ENCODE data around the gene PRSS27.

Gene PRSS27

GRCh38 chr16:2720064-2720457 lies at the start of gene PRSS27:
TSS of gene PRSS27 (minus strand) at chr16:2720224. CDS start at chr16:2720160, 64 bp downstream.
- TF ChIP-seq, protein P1, sequence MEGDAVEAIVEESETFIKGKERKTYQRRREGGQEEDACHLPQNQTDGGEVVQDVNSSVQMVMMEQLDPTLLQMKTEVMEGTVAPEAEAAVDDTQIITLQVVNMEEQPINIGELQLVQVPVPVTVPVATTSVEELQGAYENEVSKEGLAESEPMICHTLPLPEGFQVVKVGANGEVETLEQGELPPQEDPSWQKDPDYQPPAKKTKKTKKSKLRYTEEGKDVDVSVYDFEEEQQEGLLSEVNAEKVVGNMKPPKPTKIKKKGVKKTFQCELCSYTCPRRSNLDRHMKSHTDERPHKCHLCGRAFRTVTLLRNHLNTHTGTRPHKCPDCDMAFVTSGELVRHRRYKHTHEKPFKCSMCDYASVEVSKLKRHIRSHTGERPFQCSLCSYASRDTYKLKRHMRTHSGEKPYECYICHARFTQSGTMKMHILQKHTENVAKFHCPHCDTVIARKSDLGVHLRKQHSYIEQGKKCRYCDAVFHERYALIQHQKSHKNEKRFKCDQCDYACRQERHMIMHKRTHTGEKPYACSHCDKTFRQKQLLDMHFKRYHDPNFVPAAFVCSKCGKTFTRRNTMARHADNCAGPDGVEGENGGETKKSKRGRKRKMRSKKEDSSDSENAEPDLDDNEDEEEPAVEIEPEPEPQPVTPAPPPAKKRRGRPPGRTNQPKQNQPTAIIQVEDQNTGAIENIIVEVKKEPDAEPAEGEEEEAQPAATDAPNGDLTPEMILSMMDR (IDR thresholded peaks at IDR 0.05; ENCODE audit: insufficient read depth, low read depth, low read length, missing control alignments) = no peak
- H3K4me3 ChIP-seq (ENCODE audit: low read length) = peak within 1 kb of the TSS; percentile 45
- DNase-seq (ENCODE audit: low read depth) = peak; percentile 62

- TF ChIP-seq, protein P1 (IDR thresholded peaks at IDR 0.05; ENCODE audit: insufficient read depth, low read depth, low read length, missing control alignments) = no peak
- peak; percentile 82 for DNase-seq (ENCODE audit: low read depth)
These were observed 49.6 kb upstream of the PRSS27 start for GRCh38 chr16:2769675-2770056.

GRCh38 chr16:2769100-2769529 lies 49.1 kb upstream of the PRSS27 start:
- DNase-seq (ENCODE audit: low read depth) = peak; percentile 24
- TF ChIP-seq, protein P1 (IDR thresholded peaks at IDR 0.05; ENCODE audit: insufficient read depth, low read depth, low read length, missing control alignments) = no peak
- no peak overlapping the region for H3K4me3 ChIP-seq (ENCODE audit: low read length)

More at GRCh38 chr16:2769675-2770056, 49.6 kb upstream of the PRSS27 start:
- no peak overlapping the region for H3K4me3 ChIP-seq (ENCODE audit: low read length)

DNA sequence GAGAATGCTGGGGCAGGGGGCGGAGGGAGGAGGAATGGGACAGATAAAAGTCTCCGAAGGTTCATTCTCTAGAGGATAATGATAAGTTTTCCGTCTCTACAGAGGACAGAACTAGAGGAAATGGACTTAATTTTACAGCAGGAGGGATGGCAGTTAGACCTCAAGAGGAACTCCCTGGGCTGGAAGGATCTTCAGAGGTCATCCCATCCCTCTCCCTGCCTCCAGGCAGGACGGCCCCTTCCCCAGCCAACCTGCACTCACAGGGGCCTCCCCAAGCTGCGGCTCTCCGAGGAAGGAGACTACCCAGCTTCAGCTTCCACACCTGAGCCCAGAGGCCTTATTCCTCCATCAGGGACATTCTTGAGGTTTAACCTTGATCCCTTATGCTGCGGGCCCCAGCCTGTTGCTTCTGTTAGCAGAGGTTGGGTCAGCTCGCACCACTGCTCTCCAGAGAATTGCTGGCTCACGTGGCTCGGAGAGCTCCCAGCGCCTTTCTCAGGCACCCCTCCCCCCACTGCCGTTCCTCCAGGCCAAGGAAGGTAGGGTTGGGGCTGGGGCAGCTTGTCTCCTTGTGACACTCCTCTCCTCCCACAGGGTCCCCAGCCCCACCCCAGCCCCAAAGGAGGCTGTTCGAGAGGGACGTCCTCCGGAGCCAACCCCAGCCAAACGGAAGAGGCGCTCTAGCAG lies 48.5 kb upstream of the PRSS27 start:
- TF ChIP-seq, protein P1 (IDR thresholded peaks at IDR 0.05; ENCODE audit: insufficient read depth, low read depth, low read length, missing control alignments) = no peak
- peak; percentile 75 for DNase-seq (ENCODE audit: low read depth)
- no peak overlapping the region for H3K4me3 ChIP-seq (ENCODE audit: low read length)

- DNase-seq (ENCODE audit: low read depth) = peak; percentile 62
- TF ChIP-seq, protein P1 (IDR thresholded peaks at IDR 0.05; ENCODE audit: insufficient read depth, low read depth, low read length, missing control alignments) = no peak
- no peak overlapping the region for H3K4me3 ChIP-seq (ENCODE audit: low read length)
These were observed 47.9 kb upstream of the PRSS27 start for GRCh38 chr16:2767891-2768290.

DNA sequence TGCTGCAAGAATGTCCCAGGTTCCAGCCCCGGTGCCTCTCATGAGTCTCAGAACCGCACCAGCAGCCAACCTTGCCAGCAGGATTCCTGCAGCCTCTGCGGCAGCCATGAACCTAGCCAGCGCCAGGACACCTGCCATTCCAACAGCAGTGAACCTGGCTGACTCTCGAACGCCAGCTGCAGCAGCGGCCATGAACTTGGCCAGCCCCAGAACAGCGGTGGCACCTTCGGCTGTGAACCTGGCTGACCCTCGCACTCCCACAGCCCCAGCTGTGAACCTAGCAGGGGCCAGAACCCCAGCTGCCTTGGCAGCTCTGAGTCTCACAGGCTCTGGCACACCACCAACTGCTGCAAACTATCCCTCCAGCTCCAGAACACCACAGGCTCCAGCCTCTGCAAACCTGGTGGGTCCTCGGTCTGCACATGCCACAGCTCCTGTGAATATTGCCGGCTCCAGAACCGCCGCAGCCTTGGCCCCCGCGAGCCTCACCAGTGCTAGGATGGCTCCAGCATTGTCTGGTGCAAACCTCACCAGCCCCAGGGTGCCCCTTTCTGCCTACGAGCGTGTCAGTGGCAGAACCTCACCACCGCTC lies 47.2 kb upstream of the PRSS27 start:
- H3K4me3 ChIP-seq (ENCODE audit: low read length) = no peak overlapping the region
- DNase-seq (ENCODE audit: low read depth) = no peak
- TF ChIP-seq, protein P1 (IDR thresholded peaks at IDR 0.05; ENCODE audit: insufficient read depth, low read depth, low read length, missing control alignments) = no peak

All from epithelial cell of esophagus (primary cell).